GM18951 (cell line): ENCODE results near the gene ANO9.
"Not testable (repeated sequence)": the region's sequence is repeated elsewhere in the genome, so short reads cannot be mapped to it uniquely, and the experiment has no call there.

Source experiments
- POLR2A ChIP-seq: IDR thresholded peaks from 4 replicates; pipeline ENCODE4 v1.6.1; 2011; ENCODE audit warnings: mild to moderate bottlenecking; ENCODE audit not compliant: insufficient read length, insufficient read depth; ENCODE audit errors: extremely low read depth
- in situ Hi-C: fragments of 300-500 bp; cut with MboI; formaldehyde crosslinking; loops from one replicate; pipeline ENCODE4 v1.12.0; 2022; ENCODE audit warnings: low sequenced_read_pairs, mixed read lengths, inconsistent platforms; ENCODE audit not compliant: unreplicated experiment

ANO9 gene

DNA sequence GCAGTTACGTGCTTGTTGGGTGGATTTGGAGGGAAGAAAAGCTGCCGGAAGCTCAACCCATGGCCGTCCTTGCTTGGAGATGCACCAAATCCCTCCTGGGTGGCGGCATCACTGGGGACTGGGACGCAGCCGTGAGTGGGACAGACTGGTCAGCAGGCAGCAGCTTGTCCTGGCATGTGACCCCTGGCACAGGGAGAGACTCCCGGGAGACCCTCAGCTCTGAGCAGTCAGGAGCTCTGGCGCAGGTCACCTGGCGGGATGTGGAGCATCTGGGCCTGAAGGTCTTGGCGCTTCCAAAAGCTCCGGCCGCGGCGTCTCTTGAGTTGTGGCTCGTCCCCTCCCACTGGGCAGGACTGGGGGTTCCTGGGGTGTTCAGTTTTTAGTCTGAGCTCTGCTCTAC is 34.6 kb upstream of the ANO9 start:
- in situ Hi-C loops = no loop called here
- TF ChIP-seq POLR2A = no peak

DNA sequence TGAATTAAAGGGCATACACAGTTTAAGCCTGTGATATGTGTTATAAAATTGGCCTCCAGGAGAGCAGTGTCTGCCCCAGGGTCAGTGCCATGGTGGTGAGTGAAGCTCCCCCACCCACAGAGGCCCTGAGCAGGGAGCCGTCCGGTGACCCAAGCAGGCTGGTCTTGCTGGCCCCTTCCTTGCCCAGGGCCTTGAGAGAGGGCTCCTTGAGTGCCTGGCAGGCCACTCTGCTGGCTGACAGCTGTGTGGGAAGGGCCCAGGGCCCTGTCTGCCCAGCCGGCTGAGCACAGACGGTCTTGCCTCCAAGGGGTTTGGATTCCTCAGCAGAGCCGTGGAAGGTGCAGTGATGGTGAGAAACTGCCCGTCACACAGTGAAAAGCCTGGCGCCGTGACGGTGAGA is 34.1 kb upstream of the ANO9 start:
- TF ChIP-seq POLR2A = no peak
- in situ Hi-C loops = no loop called here

DNA sequence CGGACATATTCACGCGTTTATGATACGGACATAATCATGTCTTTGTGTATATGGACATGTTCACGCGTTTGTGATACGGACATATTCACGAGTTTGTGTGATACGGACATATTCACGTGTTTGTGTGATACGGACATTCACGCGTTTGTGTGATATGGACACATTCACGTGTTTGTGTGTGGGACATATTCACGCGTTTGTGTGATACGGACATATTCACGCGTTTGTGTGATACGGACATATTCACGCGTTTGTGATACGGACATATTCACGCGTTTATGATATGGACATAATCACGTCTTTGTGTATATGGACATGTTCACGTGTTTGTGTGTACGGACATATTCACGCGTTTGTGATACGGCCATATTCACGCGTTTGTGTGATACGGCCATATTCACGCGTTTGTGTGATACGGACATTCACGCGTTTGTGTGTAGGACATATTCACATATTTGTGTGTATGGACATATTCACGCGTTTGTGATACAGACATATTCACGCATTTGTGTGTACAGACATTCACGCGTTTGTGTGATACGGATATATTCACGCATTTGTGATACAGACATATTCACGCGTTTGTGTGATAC is 33.2 kb upstream of the ANO9 start:
- in situ Hi-C loops = no loop called here
- no peak for TF ChIP-seq POLR2A

DNA sequence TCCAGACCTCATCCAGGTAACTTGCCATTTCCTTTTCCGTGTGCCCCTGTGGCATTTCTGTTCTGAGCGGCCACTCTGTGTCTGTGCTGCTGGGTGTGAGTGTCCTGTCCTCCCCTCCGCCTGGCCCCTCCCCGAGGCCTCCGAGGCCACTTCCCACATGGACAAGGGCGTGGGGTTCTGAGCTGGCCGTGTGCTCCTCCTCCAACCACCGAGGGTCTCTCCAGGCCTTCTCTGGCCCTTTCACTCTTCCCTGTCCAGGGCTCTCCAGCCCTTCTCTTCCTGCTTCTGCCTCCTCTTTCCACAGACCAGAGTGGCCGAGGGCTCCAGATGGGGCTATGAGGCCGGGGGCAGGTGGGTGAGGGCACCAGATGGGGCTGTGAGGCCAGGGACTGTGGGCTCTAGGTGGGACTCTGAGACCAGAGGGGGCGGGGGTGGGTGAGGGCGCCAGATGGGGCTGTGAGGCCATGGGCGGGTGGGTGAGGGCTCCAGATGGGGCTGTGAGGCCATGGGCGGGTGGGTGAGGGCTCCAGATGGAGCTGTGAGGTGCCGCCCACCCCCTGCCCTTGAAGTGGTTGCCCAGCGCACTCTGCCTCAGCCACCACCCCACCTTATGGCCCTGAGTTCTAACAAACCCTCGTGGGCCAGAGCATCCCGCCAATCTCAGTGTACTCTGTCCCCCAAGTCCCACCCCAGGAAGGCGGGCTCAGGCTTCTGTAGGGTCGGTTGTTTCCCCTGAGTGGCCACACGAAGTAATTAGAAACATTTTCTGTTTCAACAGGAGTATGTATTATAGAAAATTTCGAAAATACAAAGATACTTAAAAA is 32.4 kb upstream of the ANO9 start:
- in situ Hi-C loops = no loop called here
- TF ChIP-seq POLR2A = no peak

DNA sequence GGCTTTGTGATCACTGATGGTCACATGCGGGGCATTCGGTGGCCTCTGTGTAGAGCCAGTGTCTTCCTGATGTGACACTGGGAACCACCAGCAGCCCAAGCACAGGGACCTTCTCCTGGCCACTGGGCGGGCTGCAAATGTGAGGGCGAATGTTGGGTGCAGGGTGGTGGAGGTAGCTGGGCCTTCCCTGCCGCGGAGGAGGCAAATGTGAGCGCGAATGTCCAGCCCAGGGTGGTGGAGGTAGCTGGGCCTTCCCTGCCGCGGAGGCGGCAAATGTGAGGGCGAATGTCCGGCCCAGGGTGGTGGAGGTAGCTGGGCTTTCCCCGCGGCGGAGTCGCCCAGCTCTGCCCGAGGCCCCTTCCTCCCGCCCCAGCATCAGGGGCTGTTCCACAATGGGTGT is 31.6 kb upstream of the ANO9 start:
- in situ Hi-C loops = no loop called here
- no peak for TF ChIP-seq POLR2A

DNA sequence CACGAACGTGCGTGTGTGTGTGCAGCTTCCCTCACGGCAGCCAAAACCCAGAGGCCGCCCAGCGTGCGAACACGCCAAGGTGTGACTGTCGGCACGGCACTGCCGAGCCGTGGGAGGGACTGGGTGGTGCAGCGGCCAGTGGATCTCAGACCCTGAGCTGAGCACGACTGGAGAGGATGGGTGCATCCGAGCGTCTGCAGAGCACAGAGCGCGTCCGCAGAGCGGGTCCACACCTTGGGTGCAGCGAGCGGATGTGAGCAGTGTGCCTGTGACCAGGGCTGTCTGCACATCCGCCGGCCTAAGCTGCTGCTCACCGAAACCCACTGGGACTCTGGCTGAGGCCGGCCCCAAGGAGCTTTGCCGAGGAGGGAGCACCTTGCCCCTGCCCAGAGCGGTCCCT is 31.0 kb upstream of the ANO9 start:
- no peak for TF ChIP-seq POLR2A
- in situ Hi-C loops = no loop called here

DNA sequence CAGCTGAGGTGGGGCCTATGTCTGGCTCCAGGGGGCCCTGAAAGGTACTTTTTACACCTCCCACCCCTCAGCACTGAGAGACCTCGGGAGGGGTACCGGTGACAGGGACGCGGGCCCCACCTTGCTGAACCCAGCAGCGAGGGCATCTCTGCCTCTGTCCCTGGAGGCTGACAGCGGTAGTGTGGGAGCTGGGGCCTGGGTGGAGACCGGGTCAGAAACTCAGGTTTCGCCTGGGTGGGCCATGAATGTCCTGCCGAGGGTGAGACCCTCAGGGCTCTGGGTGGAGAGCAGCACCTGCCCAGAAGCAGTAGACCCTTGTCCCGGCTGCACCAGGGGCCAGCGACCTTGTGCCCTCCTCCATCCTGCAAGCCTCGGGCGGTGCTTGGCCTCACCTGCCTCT is 30.5 kb upstream of the ANO9 start:
- in situ Hi-C loops = no loop called here

DNA sequence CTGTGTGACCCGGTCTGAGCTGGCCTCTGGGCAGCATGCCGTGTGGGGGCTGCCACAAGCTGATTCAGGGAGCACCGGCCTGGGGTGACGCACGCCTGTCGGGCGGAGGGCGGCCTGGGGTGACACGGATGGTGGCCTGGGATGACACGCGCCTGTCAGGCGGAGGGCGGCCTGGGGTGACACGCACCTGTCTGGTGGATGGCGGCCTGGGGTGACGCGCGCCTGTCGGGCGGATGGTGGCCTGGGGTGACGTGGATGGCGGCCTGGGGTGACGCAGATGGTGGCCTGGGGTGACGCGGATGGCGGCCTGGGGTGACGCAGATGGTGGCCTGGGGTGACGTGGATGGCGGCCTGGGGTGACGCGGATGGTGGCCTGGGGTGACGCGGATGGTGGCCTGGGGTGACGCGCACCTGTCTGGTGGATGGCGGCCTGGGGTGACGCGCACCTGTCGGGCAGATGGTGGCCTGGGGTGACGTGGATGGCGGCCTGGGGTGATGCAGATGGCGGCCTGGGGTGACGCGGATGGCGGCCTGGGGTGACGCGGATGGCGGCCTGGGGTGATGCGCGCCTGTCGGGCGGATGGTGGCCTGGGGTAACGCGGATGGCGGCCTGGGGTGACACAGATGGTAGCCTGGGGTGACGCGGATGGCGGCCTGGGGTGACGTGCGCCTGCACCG is 29.8 kb upstream of the ANO9 start:
- TF ChIP-seq POLR2A = no peak
- in situ Hi-C loops = no loop called here

More for the DNA sequence above, 30.5 kb upstream of the ANO9 start:
- TF ChIP-seq POLR2A = no peak

DNA sequence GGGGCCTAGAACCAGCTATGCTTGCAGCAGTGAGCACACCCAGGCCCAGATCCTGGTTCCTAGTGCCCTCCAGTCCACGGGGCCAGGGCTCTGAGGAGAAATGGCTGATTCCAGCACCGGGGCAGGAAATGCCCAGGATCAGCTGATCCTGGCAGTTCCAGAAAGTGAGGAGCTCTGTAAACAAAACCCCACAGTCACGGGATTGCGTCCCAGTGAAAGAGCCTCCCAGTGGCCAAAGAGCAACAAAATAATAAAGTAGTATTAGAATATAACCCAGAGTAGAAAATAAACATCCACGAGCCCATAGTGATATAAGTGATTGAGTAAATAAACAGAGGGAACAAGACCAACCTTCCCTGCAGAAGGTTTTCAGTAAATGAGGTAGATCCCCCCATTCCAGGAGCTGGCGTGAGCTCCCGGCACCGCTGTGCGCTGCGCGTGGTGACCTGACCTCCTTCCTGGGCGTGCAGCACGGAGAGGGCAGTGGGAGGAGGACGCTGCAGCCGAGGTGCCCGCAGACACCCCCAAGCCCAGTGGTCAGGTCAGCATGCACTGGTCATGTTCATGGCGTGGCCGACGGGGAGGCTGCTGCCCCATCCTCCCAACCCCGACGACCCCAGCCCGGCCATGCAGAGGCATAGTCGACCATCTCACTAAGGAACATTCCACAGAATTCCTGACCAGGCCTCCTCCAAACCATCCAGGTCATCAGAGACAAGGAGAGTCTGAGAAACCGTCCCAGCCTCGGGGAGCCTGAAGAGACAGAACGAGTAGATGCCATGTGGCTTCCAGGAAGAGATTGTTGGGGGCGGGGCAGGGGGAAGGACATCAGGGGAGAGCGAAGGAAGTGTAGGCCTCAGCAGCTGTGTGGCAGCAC is 28.1 kb upstream of the ANO9 start:
- in situ Hi-C loops = no loop called here
- TF ChIP-seq POLR2A = no peak

DNA sequence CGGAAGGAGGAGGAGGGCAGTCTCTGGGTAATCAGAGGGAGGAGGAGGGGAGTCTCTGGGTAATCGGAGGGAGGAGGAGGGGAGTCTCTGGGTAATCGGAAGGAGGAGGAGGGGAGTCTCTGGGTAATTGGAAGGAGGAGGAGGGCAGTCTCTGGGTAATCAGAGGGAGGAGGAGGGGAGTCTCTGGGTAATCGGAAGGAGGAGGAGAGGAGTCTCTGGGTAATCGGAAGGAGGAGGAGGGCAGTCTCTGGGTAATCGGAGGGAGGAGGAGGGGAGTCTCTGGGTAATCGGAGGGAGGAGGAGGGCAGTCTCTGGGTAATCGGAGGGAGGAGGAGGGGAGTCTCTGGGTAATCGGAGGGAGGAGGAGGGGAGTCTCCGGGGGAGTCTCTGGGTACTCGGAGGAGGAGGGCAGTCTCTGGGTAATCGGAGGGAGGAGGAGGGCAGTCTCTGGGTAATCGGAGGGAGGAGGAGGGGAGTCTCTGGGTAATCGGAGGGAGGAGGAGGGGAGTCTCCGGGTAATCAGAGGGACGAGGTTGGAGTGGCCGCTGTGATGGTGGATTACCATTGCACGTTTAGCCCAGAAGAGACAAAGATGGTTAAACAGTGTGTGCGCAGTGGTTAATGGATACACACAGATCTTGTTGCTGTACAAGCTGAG is 27.3 kb upstream of the ANO9 start:
- in situ Hi-C loops = not testable (repeated sequence)

DNA sequence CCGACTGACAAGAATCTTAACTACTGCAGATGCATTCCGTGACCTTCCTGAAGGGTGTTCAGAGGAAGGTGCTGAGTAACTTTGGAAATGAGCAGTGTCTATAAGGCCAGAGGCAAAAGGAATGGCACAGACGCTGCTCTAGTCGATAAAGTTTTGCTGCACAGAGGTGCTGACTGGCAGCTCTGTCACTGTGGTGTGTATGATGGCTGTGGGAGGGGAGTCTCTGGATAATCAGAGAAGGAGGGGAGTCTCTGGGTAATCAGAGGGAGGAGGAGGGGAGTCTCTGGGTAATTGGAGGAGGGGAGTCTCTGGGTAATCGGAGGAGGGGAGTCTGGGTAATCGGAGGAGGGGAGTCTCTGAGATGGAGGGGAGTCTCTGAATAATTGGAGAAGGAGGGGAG is 26.7 kb upstream of the ANO9 start:
- in situ Hi-C loops = no loop called here
- no peak for TF ChIP-seq POLR2A

DNA sequence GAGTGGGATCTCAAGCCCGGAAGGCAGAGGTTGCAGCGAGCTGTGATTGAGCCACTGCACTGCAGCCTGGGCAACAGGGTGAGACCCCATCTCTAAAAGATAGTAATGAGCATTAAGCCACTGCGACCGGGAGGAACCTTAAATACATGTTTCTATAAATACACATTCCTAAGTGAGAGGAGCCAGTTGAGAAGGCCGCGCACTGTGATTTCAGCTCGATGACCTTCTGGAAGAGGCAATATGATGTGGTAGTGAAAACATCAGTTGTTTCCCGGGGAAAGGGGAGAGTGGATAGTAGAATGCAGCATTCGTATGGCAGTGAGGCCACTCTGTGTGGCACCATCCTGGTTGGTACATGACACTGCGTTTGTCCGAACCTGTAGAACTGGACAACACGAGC is 26.2 kb upstream of the ANO9 start:
- in situ Hi-C loops = no loop called here
- no peak for TF ChIP-seq POLR2A
